Stimulated activated CD4-positive, alpha-beta T cell treated with anti-CD3 and anti-CD28 coated beads, Interleukin-15, amount 100 ng/mL, for 48 hours (primary cell): ENCODE data around the gene CDK14.

Source experiments
- DNase-seq, 2 donors: peaks; one replicate each; pipeline ENCODE4 v3.0.0-alpha.2; 2020; ENCODE audit warnings: low read depth in 2 of 2

Gene CDK14

DNA sequence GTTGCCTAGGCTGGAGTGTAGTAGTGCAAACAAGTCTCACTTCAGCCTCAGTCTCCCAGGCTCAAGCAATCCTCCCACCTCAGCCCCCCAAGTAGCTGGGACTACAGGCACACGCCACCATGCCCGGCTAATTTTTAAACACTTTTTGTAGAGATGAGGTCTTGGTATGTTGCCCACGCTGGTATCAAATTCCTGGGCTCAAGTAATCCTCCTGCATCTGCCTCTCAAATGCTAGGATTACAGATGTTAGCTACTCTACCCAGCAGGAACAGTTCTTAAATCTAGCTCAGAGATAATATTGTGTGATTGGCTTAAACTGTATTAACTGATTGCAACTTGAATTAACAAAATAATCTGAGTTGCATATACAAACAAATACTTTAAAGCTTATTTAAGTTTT, 82.9 kb downstream of the CDK14 start:
- DNase-seq: no peak

DNA sequence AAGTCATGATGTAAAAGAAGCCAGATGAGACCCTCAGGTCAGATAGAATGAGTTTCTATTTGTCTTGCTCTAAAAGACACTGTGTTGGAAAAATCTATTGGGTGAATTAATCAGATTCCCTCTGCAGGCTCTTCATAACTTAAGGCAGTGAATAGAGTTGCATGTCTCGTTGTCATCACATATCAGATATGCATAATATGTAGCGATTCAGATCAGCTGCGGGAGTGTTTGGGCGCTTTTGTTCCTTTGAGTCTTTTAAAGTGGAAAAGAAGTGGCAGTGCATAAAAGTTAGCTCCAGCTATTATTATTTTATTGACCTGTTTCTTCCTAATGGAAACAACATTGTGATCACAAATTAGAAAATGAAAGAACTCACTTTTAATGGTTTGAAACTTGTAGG, 84.4 kb downstream of the CDK14 start:
- DNase-seq: no peak

DNA sequence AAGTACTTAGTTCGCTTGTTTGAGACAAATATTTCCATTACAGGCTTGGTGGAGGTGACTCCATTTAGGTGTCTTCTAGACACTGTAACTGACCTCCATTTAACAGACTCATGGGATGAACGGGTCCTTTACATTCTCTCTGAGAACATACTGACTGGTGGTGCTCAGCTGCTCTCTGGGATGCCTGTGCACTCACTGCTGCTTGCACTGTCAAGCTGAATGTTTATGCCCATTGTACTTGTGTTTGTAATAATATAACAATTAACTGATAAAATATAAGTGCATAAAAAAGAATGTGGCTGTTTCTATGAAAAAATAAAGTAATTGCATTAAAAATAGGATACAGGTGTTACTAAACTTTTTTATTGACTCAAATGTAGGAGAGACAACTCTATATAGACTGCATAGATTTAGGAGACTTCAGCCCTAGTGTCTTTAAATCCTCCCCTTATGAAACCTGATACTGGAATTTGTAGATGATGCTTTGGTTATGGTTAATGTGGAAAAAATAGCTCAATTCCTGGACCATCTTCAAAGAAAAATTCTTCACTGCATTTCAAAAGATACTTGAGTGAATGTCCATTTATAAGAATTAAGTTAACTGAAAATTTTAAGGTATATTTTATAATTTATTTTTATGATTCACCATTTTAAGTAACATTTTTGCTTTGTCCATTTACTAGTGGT, 85.4 kb downstream of the CDK14 start:
- DNase-seq: no peak

DNA sequence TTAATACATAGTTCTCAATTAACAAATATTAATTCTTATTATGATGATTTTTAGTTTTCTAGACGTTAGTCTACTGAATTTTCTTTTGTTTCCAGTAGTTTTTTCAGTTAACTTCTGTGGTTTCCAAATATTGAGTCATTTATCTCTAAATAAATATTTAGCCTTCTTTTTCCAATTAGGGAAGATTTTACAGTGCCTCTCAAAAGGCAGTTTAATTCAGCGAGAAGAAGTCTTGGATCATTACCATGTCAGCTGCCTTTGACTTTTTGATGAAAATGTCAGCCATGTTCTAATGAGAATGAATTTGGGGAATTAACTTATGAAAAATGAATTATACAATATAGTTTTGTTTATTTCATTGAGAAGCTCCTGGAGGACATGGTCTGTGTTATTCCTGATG, 90.0 kb downstream of the CDK14 start:
- no peak for DNase-seq

DNA sequence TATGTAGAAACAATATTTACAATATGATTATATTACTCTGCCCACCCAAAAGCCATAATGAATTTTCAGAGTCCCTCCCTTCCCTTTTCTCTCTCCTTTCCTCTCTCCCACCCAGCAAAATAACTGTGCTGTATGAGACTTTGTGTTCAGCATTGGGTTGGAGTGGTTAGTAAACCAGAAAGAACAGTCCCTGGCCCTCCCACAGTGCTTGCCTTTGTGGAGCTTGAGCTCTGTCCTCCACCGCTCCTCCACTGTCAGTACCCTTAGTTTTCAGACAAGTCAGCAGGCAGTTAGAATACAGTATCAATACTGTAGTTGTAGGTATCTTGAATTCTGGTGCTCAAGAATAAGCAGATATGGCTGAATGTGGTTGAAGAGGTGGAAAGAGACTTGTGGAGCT, 92.7 kb downstream of the CDK14 start:
- DNase-seq: no peak

DNA sequence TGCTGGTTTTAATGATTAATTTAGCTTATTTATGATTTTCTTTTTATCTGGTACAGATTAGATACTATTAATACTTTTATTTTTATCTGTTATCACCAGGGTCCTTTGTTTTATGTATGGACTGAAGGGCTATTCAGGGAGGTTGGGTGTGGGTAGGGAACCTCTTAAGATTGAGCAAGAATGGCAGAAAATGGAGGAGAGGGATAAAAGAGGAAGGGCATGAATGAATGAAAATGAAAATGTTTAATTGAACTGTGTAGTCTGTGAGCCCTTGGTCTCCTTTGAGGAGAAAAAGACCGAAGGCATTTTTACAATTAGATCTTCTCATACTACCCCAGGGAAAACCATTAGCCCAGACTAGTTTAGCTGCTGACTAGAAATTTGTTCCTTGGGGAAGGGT, 93.1 kb downstream of the CDK14 start:
- no peak for DNase-seq

DNA sequence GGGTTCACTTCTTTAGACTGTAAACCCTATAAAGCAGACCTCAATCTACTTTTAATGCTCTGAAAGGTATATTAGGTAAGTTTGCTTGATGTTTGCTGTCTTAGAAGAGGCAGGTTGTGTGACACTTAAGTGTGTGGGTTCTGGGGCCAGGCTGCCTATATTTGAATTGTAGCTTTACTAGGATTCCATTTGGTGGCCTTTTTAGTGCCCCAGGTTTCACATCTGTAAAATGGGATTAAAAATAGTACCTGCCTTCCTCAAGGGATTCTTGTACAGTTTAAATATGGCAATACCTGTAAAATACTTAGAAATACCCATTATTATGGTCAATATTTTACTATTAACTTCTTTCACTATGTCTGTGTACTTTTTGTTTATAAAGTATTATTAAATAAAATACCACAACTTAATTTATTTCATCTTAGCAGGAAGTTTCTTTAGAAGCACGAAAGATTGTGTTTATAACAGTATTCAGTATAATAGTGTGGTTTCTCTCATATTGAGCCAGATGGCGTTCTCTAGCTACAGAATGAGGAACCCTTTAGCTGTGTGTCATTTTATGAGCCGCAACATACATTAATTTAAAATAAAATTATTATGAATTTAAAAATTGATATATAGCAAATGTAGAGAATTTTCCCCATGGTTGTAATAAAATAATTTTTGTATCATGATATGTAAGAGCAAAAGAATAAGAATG, 94.2 kb downstream of the CDK14 start:
- no peak for DNase-seq

DNA sequence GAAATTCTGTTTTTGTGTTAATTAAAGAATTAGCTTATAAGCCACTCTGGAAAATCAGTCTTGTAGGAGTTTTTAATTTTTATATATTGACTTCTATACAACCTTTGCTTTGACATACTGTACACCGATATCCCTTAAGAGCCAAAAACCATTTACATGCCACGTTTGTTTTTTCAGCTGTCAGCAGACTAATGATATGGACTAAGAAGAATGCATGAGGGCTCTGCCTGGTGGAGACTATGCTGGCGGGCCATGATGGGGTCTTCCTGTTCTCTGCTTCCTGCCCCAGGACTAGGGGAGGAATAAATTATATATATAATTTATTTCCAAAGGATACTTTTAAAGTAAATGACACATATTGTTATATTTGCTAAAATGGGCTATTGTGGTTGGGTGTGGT, 96.3 kb downstream of the CDK14 start:
- no peak for DNase-seq

DNA sequence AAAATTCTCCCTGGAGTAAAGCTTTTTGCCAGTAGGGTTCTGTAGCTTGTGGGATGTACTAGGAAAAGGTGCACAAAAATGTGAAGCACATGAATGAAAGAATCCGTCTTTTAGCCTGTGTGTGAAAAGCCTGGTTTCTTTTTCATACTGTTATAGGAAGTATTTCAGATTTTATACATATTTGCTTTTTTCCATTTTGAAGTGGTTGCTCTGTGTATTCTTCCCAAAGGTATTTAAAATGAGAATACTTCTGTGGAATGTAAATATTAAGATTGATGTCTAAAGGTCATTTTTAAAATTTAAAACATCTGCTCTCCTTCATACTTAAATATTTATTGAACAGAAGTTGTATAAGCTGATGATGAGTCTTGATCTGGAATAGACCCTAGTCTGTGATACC, 96.8 kb downstream of the CDK14 start:
- DNase-seq: no peak

DNA sequence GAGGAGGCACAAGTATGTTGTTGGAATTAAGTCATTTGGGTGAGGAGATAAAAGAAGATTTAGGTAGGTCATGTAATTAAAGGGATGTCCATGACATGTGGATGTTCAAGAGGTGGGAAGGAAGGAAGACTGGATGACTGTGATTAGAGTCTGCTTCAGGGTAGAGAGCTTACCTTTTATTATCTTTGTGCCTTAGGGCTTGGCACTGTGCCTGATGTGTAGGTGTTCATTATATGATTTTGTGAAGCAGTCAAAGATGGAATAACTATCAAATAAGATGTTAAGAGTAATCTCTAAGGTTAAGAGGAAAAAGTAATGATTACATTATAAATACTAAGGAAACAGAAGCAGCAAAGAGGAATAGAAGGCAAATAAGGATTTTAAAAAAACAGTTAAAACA, 97.8 kb downstream of the CDK14 start:
- DNase-seq: no peak

DNA sequence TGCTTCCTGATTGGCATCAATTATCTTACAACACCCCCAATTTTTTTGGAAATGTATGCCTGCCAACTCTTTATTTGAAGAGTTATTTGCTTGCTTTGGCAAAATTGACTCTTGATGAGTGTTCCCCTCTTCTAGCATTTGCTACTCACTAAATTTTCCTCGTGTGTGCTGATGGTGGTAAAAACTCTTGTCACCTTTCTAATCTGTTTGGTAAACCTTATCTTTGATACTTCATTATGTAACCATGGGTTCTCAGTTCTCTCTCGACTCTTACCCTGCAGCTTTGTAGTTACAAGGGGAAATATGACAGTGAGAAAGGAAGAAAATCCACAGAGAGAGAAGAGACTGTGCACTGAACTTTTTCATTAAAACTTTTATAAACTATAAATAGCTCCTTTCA, 102.5 kb downstream of the CDK14 start:
- no peak for DNase-seq

DNA sequence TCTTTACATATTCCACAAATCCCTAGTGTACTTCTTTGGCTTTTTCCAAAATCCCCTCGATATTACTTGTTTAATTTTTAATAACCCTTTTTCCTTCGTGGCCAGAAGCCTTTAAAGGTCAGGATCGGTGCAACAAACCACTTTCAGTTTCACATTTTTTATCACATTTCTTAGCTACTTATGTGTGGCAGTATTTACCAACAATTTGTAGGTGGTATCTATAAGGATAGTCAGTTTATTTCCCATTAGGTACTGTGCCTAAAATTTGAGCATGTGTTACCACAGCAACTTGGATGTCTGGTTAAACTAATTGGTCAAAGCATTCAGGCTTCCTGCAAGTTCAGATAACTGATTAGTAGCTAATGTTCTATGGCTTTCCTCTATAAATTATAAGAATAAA, 104.9 kb downstream of the CDK14 start:
- DNase-seq: no peak

DNA sequence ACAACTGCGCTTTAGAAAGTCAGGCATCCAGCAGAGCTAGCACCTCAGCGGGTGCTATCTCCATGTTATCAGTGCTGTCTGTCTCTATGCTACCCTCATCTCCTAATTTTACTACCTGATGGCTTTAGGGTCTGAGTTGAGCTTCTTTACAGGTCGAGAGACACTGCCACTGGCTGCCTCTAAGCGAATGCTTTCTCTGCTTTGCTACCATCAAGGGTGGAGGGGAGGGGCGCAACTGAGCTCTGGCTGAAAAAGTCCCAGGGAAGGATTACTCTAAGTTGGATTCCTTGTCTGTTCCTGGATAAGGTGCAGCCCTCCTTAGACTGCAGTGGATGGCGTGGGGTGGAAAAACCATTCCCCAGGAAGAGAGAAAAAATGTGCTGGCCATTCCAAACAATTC, 105.7 kb downstream of the CDK14 start:
- DNase-seq: no peak

DNA sequence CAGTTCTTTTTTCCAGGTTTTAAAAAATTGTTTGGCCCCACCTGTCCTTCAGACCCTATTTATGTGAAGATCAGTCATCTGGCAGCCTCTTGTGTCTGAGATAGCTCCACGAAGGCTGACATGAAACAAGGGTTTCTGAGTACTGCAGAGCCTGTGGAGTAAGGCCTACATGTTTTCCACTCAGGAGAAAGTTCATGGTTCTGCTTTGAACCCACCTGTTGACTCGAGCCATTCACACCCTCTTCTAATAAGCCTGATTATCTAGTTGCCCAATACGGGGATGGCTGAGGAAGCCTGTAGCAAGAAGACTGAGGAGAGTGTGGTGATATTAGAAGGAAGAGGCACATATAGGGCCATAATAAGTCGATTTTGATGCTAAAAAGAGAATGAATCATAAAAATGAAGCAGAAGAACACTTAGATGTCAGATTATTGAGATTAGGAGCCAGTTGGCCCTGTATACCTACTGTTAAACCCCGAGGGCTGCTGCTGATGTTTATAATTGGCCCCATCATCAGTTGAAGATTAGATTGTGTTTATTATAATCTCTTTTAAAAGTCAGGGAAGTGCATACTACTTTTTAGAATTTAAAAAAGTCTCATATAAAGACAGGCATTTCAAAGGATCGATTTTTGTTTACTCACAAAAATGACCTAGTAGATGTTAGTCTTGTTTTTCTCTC, 109.4 kb downstream of the CDK14 start:
- DNase-seq: no peak

DNA sequence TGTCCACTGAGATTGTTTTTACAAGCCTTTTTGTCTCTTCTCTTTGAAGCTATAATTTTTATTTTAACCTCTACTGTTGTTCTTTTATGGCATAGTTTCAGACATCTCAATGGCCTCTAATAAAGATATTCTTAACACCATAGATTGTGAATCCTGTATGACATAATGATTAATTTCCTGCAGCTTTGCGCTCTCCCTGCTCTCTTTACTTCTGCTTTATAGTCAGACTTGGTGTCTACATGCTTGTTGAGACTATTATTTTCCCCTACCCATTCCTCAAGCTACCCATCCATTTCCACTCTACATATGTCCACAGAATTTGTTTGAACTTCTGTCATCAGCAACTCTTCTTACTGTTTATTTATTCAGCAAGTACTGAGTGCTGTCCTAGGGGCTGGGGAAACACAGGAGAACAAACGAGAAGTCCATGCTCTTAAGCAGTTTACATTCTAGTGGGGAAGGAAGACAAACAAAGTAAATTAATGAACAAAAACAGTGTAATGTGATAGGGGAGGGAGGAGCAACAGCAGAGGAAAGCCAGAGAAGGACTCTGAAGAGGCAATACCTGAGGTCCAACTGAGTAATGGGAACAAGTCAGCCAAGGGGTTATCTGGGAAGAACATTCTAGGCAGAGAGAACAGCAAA, 110.1 kb downstream of the CDK14 start:
- no peak for DNase-seq

DNA sequence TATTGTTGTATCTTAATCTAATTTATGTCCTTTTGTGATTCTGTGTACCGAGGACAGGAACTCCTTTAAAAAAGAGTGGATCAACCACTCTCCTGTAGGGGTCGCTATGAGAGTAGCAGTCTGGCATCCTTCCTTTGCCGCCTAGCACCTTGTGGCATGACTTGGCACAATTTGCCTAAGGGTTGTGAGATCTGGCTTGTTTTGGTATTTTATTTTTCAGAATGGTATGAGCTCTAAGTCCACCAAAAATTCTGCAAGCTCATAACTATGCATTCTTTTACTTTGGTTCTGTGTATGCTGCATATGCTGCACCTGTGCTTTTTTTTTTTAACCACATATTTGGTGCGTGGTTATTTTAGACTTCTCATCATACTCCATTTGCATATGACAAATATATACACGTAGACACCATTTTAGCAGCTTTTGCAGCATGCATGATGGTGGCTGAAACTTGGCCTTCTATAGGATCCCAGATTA, 112.8 kb downstream of the CDK14 start:
- DNase-seq: no peak

DNA sequence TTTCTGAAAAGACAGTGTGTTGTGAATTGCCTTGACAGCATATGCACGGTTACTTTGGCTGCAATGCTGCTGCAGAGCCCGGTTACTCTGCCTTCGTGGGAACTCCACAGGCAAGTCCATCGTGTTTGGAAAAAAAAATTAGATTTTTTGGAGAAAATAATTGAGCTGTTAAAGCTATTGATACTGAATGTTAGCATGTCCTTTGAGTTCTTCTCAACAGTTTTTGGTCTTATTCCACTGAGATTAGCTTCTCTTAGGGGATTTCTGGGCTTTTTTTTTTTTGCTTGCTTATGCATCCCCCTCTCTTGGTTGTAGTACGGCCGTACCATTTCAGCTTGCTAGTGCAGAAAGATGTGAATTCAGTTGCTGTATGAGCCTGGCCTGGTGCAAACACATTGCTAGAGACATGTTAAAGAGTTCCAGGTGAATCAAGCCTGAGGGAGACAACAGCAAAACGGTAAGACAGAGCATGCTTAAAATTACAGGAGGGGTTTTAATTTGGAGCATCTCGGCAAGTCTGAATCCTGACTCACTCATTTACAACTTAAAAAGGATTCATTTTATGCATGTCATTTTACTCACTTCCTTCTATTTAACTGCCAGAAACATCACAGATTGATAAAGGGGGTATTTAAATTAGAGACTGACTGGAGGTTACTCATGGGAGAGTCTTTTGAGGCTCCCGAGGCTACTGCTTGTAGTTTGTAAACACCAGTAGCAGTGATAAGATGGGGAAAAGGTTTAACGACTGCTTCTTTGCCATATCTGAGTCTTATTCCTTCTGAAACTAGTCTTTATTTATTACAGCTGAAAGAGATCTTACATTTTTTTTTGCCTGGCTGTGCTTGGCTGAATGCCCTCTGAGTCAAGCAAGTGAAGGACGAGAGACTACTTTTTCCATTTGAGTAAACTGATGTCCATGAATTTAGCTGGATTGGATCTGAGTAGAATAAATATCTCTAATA, 113.7 kb downstream of the CDK14 start:
- DNase-seq: no peak

DNA sequence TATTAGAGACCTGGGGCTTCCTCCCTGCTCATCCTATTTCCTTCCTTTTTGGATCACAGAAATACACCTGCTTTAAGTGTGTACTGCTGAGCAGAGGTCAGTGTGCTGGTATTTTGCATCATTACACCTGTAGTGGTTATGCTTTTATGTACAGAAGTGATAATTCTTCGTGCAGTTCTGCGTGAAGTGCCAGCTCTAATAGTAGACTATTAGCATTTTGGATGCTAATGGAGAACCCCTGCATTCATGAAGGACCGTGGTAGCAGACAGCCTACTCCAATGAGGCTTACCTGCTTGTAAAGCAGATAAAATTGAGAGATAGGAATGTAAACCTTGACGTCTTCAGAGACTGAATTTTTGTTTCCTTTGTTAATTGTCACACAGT, 114.3 kb downstream of the CDK14 start:
- DNase-seq: no peak

DNA sequence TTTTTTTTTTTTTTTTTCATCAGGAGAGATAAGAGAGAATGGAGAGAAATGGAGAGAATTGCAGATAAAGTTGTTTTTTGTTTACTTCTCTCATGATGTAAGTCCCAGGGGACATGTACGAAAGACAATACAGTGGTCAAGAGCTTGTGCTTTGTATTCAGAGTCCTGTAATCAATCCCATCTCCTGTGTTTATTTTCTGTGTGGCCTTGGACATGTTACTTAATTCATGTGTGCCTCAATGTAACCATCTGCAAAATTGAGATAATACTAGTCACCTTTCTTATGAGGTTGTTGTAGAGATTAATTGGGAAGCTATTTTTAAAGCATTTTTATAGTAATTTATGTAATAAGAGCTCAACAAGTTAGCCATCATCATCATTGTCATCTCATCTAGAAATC, 117.5 kb downstream of the CDK14 start:
- DNase-seq: no peak

DNA sequence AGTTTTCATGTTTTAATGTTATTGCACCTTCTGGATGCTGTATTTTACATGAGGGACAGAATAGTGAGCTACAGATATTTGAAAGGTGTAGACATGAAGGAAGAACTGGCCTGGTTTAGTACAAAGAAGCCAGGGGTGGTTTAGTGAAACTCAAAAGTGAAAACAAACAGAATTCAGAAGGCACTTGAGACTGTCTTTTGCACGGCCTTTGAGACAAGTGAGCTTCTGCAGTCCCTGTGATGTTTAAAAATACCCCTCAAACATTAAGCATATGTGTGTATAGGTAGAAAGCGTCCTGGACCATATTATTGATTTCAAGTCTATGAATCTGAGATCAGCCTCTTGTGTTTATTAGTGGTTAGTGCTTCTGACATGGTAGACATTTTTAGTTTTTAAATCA, 118.9 kb downstream of the CDK14 start:
- DNase-seq: no peak

DNA sequence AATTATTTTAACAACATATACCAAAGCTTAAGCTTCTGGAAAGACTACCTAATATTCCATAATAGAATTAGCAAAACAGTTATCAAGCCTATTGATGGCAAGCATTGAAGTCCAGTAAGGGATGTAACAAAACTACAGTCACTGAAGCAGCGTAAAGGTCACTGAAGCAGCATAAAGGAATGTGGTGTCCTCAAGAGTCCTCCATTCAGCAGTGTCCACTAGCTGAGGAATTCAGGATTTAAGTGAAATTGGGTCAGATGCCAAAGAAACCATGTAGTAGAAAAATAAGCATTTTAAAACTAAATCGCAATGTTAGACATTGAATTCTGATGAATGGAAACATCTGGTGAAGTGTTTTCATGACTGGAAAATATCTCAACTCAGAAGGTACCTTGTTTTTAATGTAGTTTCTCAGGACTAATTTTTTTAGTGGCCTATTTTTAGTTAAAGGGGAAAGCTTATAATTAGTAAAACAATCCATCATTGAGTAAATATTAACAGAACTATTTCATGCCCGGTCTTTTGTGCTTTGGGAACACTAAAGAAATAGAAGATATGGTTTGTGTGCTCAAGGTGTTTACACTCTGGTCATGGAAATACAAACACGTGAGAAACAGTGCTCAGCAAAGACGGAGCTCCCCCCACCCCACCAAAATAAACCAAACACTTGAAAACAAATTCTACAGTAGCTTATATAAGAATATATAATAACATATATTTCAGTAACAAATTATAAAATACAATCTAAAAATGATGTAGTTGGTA, 121.4 kb downstream of the CDK14 start:
- no peak for DNase-seq
